NCI-H1417 treated with DMSO at 0.1 percent for 48 hours (cell line): ENCODE results near the gene LSR.
"Not testable (repeated sequence)": the region's sequence is repeated elsewhere in the genome, so short reads cannot be mapped to it uniquely, and the experiment has no call there.

Experiments used
- DNase-seq: peaks from one replicate; lab custom pipeline; 2025; lab: John Stamatoyannopoulos, UW

Gene LSR

DNA sequence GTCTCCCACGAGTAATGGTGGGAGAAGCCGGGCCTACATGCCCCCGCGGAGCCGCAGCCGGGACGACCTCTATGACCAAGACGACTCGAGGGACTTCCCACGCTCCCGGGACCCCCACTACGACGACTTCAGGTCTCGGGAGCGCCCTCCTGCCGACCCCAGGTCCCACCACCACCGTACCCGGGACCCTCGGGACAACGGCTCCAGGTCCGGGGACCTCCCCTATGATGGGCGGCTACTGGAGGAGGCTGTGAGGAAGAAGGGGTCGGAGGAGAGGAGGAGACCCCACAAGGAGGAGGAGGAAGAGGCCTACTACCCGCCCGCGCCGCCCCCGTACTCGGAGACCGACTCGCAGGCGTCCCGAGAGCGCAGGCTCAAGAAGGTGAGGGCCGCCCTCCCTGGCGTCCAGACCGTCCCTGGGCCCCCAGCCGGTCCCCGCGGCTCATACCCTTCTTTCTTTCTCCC is 18.6 kb downstream of the LSR start:
- DNase-seq, result no peak

- DNase-seq, result no peak
Measured at GRCh38 chr19:35267818-35268535, 19.2 kb downstream of the LSR start.

DNA sequence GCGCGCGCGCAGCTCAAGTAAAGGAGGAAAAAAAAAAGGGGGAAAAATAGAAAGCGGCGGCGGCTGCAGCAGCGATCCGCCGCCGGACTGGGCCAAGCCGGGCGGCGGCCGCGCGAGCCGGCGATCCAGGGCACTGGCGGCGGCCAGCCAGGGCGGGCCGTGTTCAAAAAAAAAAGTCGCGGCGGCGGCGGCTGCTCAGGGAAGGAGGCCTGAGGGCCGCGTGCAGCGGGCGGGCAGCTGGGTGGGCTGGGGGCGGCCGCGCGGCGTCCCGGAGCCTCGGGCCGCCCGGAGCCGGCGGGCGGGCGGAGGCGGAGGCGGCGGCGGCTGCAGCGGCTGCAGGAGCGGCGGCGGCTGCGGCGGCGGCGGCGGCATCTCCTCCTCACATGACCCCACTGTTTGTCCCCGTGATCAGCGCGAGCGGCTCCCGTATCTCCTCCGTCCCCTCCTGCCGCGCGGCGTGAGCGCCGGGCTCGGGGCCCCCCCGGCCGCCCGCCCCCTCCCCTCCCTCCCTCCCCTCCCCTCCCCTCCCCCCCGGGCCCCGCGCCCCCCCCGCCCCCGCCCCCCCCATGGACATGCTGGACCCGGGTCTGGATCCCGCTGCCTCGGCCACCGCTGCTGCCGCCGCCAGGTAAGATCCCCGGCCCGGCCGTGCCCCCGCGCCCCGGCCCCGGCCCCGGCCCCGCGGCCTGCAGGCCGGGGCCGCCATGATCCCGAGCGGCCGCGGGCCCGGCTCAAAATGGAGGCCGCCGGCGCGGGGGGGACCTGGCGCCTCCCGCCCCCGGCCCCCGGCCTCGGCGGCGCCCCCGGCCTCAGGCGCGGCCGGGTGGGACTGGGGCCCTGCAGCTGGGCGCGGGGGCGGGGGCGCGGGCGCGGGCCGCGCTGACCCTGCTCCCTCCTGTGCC is 20.0 kb downstream of the LSR start, which contains the start of gene USF2:
Gene USF2, plus strand, starts transcription at position 427 of the 902 bp plus-strand sequence. Its CDS starts 140 bp downstream, at position 567.
- DNase-seq, result no peak

DNA sequence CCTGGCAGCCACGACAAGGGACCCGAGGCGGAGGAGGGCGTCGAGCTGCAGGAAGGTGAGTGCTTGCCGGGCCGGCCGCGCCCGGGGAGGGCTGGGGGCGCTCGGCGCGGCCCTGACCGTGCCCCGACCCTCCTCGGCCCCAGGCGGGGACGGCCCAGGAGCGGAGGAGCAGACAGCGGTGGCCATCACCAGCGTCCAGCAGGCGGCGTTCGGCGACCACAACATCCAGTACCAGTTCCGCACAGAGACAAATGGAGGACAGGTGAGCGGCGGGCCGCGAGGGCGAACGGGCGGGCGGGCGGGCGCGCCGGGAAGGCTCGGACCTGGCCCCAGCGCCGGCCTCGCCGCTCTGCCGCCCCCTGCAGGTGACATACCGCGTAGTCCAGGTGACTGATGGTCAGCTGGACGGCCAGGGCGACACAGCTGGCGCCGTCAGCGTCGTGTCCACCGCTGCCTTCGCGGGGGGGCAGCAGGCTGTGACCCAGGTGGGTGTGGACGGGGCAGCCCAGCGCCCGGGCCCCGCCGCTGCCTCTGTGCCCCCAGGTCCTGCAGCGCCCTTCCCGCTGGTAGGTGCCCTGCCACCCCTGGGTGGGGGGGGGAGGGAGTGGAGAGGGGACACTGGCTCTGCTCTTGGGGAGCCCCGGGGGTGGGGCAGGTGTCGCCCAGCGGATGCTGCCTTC is 20.8 kb downstream of the LSR start:
- peak; percentile 11 for DNase-seq

- DNase-seq, result no peak
Measured at GRCh38 chr19:35270381-35270811, 21.6 kb downstream of the LSR start.

GRCh38 chr19:35271546-35271945 is 22.7 kb downstream of the LSR start:
- no peak for DNase-seq

DNA sequence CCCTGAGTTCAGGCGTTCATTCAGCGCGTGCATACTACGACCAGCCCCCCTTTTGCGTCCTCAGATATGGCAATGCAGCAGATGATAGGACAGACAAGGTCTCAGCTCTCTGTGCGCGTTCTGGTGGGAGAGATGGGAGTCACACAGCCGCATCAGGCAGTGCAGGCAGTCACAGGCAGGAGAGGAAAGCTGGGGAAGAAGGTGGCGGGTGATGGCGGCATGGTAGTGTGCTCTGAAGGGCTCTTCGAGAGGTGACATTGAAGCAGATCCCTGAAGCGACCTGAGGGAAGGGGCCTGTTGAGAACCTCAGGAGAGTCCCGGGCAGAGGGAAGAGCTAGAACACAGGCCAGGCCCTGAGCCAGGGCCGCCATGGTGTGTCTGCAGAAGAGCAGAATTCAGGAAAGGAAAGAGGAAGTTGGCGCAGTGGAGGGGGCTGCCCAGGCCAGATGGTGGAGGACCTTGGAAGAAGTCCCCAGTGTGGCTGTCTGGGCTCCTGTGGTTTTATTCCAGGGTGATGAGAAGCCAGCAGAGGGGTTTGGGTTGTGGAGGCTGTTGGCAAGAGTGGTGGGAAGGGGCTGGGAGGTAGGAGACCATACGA is 23.4 kb downstream of the LSR start:
- DNase-seq, result no peak

DNA sequence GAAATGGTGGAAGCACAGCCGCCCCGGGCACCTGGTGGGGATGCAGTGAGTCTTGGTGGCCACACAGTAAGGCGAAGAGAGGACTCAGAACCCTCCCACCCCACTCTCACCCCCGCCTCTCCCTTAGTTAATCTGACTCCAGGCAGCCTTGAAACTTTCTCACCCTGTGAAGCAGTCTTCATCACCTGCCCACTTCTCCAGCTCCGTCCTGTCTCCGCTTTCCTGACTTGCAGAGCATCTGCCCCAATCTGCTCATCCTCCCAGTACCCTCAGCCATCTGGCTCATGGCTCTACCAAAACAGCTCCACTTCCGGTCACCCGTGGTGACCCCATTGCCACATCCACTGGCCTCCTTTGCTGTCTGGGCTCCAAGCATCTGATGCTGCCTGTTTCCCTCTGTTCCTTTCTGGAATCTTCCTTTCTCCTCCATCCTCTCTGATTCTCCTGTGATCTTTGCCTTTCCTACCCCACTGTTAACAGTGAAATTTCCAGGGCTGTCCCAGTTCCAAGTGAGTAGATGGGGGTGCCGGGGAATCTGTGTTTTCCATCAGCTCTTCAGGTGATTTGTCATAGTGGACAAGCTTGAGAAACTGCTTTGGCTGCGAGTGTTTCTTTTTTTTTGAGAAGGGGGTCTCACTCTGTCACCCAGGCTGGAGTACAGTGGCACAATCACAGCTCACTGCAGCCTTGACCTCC is 24.3 kb downstream of the LSR start:
- DNase-seq, result no peak

DNA sequence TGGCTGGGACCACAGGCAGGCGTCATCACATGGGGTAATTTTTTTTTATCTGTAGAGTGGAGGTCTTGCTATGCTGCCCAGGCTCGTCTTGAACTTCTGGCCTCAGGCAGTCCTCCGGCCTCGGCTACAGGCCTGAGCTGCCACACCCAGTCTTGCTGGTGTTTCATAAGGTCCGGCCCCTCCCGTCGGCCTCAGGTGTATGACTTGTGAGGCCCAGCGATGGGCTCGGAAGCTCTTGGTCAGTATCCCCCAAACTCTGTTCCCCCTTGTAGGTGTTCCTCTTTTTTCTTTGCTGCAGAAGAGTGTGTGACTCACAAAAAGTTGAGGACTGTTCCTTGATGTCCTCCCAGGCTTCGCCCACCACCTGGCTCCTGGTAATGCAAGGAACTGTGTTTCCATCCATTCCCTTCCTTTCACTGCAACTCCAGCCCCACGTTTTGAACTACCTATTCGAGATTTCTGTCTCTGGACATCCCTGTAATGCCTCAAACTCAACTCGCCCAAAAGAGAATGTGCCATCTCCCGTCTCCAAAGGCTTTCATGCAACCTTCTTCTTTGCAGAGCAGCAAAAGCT is 25.0 kb downstream of the LSR start:
- DNase-seq, result no peak

- no peak for DNase-seq
Measured at GRCh38 chr19:35274323-35274722, 25.5 kb downstream of the LSR start.

- no peak for DNase-seq
Measured at GRCh38 chr19:35276706-35277281, 28.0 kb downstream of the LSR start.

GRCh38 chr19:35278578-35279284 is 29.9 kb downstream of the LSR start:
- DNase-seq, result no peak

- no peak for DNase-seq
Measured at GRCh38 chr19:35279374-35279773, 30.6 kb downstream of the LSR start.

GRCh38 chr19:35279985-35280821 is 31.4 kb downstream of the LSR start:
- no peak for DNase-seq

DNA sequence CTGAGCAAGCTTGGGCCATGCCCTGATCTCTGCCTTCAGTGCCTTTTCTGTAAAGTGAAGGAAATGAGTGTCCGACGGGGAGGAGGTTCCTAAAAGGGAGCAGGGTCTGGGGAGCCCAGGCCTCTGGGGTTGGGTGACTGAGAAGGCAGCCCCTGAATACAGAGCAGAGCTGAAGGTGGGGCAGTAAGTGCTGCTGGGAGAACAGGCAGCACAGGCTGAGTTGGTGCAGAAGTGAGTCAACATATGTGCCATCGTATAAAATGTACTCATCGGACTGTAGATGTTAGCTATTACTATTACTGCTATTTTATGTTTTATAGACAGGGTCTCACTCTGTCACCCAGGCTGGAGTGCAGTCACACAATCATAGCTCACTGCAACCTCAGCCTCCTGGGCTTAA is 32.5 kb downstream of the LSR start:
- DNase-seq, result no peak

DNA sequence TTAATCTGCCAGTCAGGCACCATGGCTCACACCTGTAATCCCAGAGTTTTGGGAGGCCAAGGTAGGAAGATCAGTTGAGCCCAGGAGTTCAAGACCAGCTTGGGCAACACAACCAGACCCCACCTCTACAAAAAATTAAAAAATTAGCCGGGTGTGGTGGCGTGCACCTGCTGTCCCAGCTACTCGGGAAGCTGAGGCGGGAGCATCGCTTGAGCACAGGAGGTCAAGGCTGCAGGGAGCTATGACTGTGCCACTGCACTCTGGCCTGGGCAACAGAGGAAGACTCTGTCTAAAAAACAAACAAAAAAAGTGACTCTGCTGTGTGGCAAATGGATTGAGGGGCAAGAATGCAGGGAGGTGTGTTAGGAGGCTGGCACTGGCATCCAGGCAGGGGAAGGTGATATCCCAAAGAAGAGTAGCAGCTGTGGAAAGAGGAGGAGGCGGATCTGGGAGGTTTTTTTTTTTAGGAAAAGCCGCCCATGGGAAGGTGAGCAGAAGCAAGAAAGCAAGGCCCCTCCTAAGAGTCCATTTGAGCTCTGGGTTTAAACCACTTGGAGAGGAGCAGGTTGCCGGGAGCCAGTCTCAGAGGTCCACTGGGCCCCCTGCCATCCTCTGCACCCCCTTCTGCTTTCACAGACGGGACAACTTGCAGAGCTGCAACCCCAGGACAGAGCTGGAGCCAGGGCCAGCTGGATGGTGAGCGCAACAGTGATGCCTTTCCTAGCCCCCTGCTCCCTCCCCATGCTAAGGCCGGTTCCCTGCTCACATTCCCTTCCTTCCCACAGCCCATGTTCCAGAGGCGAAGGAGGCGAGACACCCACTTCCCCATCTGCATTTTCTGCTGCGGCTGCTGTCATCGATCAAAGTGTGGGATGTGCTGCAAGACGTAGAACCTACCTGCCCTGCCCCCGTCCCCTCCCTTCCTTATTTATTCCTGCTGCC is 35.6 kb downstream of the LSR start:
- no peak for DNase-seq

GRCh38 chr19:35285095-35285449 is 36.3 kb downstream of the LSR start:
- no peak for DNase-seq

GRCh38 chr19:35285465-35285864 is 36.7 kb downstream of the LSR start:
- not testable (repeated sequence) for DNase-seq
